Stimulated activated CD8-positive, alpha-beta memory T cell treated with anti-CD3 and anti-CD28 coated beads, Interleukin-12 subunit alpha, Interleukin-12 subunit beta, amount 100 ng/mL, for 24 hours (primary cell): ENCODE data around the gene SLAMF1.
A peak's percentile ranks its signal among the peaks of the same experiment; 100 is the strongest.
"Not testable (repeated sequence)": the region's sequence is repeated elsewhere in the genome, so short reads cannot be mapped to it uniquely, and the experiment has no call there.

Source experiments
- DNase-seq: peaks from one replicate; pipeline ENCODE4 v3.0.0-alpha.2; 2020; ENCODE audit errors: extremely low read depth

SLAMF1 gene

GRCh38 chr1:160640359-160641123 is 6.3 kb downstream of the SLAMF1 start:
- DNase-seq: no peak

- DNase-seq: no peak
Measured at GRCh38 chr1:160639652-160640051, 7.2 kb downstream of the SLAMF1 start.

- DNase-seq: no peak
Measured at GRCh38 chr1:160638926-160639325, 7.9 kb downstream of the SLAMF1 start.

GRCh38 chr1:160638540-160638857 is 8.3 kb downstream of the SLAMF1 start:
- no peak for DNase-seq

GRCh38 chr1:160637821-160638539 is 8.9 kb downstream of the SLAMF1 start:
- no peak for DNase-seq

- no peak for DNase-seq
Measured at GRCh38 chr1:160637065-160637464, 9.8 kb downstream of the SLAMF1 start.

GRCh38 chr1:160636547-160636946 is 10.3 kb downstream of the SLAMF1 start:
- DNase-seq: no peak

- no peak for DNase-seq
Measured at GRCh38 chr1:160636076-160636475, 10.8 kb downstream of the SLAMF1 start.

GRCh38 chr1:160634543-160635491 is 12.0 kb downstream of the SLAMF1 start:
- no peak for DNase-seq

- DNase-seq: no peak
Measured at GRCh38 chr1:160633330-160633903, 13.4 kb downstream of the SLAMF1 start.

GRCh38 chr1:160631983-160632625 is 14.7 kb downstream of the SLAMF1 start:
- no peak for DNase-seq

- no peak for DNase-seq
Measured at GRCh38 chr1:160630523-160631451, 16.1 kb downstream of the SLAMF1 start.

GRCh38 chr1:160629286-160630210 is 17.3 kb downstream of the SLAMF1 start:
- DNase-seq: no peak

- no peak for DNase-seq
Measured at GRCh38 chr1:160628799-160629263, 18.0 kb downstream of the SLAMF1 start.

GRCh38 chr1:160627677-160628289 is 19.1 kb downstream of the SLAMF1 start:
- not testable (repeated sequence) for DNase-seq

- no peak for DNase-seq
Measured at GRCh38 chr1:160626509-160627342, 20.1 kb downstream of the SLAMF1 start.

GRCh38 chr1:160625725-160626498 is 20.9 kb downstream of the SLAMF1 start:
- DNase-seq: peak; percentile 43
